Prostate gland (tissue), 2 donors: Measurements from ENCODE around the gene HADHA. TPM values are rescaled to one million over a fixed set of nuclear protein-coding genes. Genes with fewer than 3 reads are reported as not detected.

ENCODE experiments used
- DNase-seq: peaks from one replicate; pipeline ENCODE4 v3.0.0-alpha.2; 2019; ENCODE audit warnings: low spot score
- H3K27ac ChIP-seq, 2 donors: fragments of 200-600 bp; sonication (generic); 2 replicates each; pipeline ENCODE4 v1.5.1; 2017 to 2019
- H3K27me3 ChIP-seq: fragments of 200-600 bp; sonication (generic); replicated peaks from 2 replicates; pipeline ENCODE4 v1.5.1; 2019; ENCODE audit not compliant: insufficient read depth
- H3K36me3 ChIP-seq, 2 donors: fragments of 200-600 bp; sonication (generic); 1 replicate in 1 of 2; 2 replicates in 1 of 2; pipeline versions ENCODE4 v1.5.1 to v1.8.1; 2017 to 2019
- H3K4me1 ChIP-seq: fragments of 200-600 bp; sonication (generic); replicated peaks from 2 replicates; pipeline ENCODE4 v1.5.1; 2019
- H3K4me3 ChIP-seq, 2 donors: fragments of 200-600 bp; sonication (generic); 2 replicates each; pipeline ENCODE4 v1.5.1; 2017 to 2019
- H3K9me3 ChIP-seq: fragments of 200-600 bp; sonication (generic); 2 replicates; pipeline ENCODE4 v1.5.1; 2017
- POLR2A ChIP-seq: fragments of 450-650 bp; IDR thresholded peaks from one replicate; pipeline ENCODE4 v1.6.1; 2016; ENCODE audit warnings: antibody characterized with exemption, mild to moderate bottlenecking
- POLR2AphosphoS5 ChIP-seq: sonication (generic); formaldehyde crosslinking; IDR thresholded peaks from one replicate; pipeline ENCODE4 v1.6.1; 2017; ENCODE audit warnings: antibody characterized with exemption
- WGBS: methylation state at CpG from one replicate; pipeline ENCODE4 v1.1.5; 2018; 5-methylcytosine and 5-hydroxymethylcytosine counted together
- intact Hi-C: fragments of 100-400 bp; cut with DNase I; formaldehyde crosslinking; loops from one replicate; pipeline ENCODE4 v1.14.2; 2022
- total RNA-seq, 2 donors: library from RNA; depleted of rRNA; stranded (reverse); fragments of >200 nt; gene quantifications; one replicate each; pipeline ENCODE4 v1.1.0, GENCODE V29; 2016
- TF ChIP-seq, protein P1 (sequence below), 4 experiments: fragments of 200-600 bp in 2 of 4; fragments of 450-650 bp in 2 of 4; sonication (generic) in 2 of 4; IDR thresholded peaks; 1 replicate in 3 of 4; 2 replicates in 1 of 4; pipeline ENCODE4 v1.5.1; 2016 to 2019; ENCODE audit warnings: antibody characterized with exemption in 4 of 4, mild to moderate bottlenecking in 2 of 4, moderate library complexity in 2 of 4

Gene HADHA
- total RNA-seq, 2 donors from 2014 or later: 96.6 to 107 TPM

DNA sequence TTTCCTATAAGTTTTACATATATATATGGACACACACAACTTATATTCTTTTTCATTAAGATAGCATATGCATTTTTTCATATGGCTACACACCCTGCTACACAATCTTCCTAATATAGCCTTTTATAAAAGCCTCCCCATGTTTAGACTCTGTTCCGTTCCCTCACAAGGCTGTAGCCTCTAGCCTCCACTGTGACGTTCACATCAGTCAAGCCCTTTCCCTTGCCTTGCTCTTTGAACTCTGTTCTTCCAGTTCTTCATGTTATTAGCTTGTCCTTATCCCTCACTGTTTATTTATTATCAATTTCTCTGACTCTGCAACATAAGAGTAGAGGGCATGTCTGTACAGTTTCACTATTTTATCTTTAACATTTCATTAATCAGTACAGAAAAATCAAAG is 39.2 kb upstream of the HADHA start:
- H3K9me3 ChIP-seq: no peaks in the 10 kb centered on the region
- TF ChIP-seq POLR2AphosphoS5 (no peak), POLR2A (no peak)
- TF ChIP-seq, protein P1, sequence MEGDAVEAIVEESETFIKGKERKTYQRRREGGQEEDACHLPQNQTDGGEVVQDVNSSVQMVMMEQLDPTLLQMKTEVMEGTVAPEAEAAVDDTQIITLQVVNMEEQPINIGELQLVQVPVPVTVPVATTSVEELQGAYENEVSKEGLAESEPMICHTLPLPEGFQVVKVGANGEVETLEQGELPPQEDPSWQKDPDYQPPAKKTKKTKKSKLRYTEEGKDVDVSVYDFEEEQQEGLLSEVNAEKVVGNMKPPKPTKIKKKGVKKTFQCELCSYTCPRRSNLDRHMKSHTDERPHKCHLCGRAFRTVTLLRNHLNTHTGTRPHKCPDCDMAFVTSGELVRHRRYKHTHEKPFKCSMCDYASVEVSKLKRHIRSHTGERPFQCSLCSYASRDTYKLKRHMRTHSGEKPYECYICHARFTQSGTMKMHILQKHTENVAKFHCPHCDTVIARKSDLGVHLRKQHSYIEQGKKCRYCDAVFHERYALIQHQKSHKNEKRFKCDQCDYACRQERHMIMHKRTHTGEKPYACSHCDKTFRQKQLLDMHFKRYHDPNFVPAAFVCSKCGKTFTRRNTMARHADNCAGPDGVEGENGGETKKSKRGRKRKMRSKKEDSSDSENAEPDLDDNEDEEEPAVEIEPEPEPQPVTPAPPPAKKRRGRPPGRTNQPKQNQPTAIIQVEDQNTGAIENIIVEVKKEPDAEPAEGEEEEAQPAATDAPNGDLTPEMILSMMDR (IDR thresholded peaks at IDR 0.05): no peak
- no peaks in the 10 kb centered on the region for H3K4me1 ChIP-seq
- H3K27ac ChIP-seq: no peak overlapping the region
- no peaks in the 10 kb centered on the region for H3K27me3 ChIP-seq
- no peaks in the 10 kb centered on the region for H3K36me3 ChIP-seq
- H3K4me3 ChIP-seq: no peak overlapping the region
- intact Hi-C loops: no loop called here
- 88% methylated on average over 2 of the region's 2 CpGs for WGBS
- DNase-seq: no peak

- DNase-seq: no peak
- no peaks in the 10 kb centered on the region for H3K36me3 ChIP-seq
- intact Hi-C loops: no loop called here
Observed at GRCh38 chr2:26281226-26281625, 36.8 kb upstream of the HADHA start.

GRCh38 chr2:26279886-26280285 is 35.5 kb upstream of the HADHA start:
- Histone ChIP-seq H3K4me1 (no peaks in the 10 kb centered on the region), H3K36me3 (no peaks in the 10 kb centered on the region), H3K27ac (no peak overlapping the region), H3K27me3 (no peaks in the 10 kb centered on the region), H3K4me3 (no peak overlapping the region), H3K9me3 (no peaks in the 10 kb centered on the region)
- 93% methylated on average over 3 of the region's 3 CpGs for WGBS
- TF ChIP-seq, protein P1 (IDR thresholded peaks at IDR 0.05): no peak
- TF ChIP-seq POLR2AphosphoS5 (no peak), POLR2A (no peak)
- intact Hi-C loops: no loop called here
- DNase-seq: no peak

More at GRCh38 chr2:26281226-26281625, 36.8 kb upstream of the HADHA start:
- Histone ChIP-seq H3K27me3 (no peaks in the 10 kb centered on the region), H3K27ac (no peak overlapping the region), H3K4me3 (no peak overlapping the region), H3K9me3 (no peaks in the 10 kb centered on the region), H3K4me1 (no peaks in the 10 kb centered on the region)
- WGBS: 65% methylated on average over 2 of the region's 2 CpGs
- no peak for TF ChIP-seq POLR2AphosphoS5
- TF ChIP-seq POLR2A: no peak
- TF ChIP-seq, protein P1 (IDR thresholded peaks at IDR 0.05): no peak

DNA sequence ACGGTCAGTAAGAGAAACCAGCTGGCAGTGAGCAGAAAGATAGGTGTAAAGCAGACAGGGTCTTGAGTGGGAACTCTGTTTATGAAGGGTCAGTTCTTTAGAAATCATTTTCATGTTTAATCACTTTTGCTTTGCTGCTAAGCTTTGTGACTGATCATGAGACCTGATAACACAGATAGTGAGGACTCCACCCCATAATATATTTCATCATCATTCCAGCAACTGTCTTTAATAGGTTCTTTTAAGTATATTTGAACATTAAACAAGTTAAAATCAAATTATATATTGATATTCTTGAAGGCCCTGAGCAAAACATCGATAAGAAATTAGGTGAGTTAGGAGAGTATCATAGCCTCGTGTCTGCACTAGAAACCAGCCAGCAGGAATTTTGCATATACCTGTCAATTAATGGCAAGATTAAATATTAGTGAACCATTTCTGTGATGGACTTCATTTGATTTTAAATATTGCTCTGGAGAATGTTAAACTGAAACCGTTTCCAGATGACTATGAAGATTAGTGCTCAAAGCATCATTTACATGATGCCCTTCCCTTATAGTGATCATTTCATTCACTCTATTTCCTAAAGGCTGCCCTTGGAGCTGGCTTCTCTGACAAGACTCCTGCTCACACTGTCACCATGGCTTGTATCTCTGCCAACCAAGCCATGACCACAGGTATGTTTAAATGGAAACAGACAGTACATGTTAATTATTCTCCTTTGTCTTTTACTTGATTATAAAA is 32.2 kb upstream of the HADHA start:
- TF ChIP-seq POLR2A (no peak), POLR2AphosphoS5 (no peak)
- TF ChIP-seq, protein P1 (IDR thresholded peaks at IDR 0.05): no peak
- Histone ChIP-seq H3K27me3 (no peaks in the 10 kb centered on the region), H3K4me3 (no peak overlapping the region), H3K36me3 (no peaks in the 10 kb centered on the region), H3K27ac (no peak overlapping the region), H3K4me1 (peaks cover 6% of the 10 kb centered on the region), H3K9me3 (no peaks in the 10 kb centered on the region)
- WGBS: 74% methylated on average over 4 of the region's 4 CpGs
- no peak for DNase-seq
- intact Hi-C loops: no loop called here

DNA sequence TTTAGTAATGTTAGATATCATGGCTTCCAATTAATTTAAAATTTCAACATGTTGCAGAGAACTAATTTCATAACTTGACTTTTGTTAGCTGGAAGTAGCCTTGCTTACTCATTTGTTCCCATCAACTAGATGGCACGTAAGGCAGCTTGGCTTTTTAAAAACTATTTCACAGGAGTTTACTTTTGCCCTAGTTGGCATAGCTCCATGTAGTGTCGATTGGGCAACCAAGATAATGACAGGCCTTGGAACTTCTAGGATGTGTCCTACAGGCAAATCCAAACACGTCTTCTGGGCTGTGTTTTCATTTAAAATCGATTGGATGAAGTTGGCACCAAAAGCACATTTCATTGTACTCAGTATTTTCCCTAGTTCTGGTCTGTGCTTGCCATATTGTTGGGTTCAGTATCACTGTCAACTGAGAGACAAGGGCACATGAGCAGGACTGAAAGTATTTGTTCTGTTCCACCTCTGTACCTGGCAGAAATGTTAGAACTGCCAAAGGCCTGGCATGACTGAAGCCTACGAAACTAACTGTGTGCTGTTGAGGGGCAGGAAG is 29.7 kb upstream of the HADHA start:
- Histone ChIP-seq H3K4me3 (no peak overlapping the region), H3K4me1 (peaks cover 6% of the 10 kb centered on the region), H3K27me3 (no peaks in the 10 kb centered on the region), H3K27ac (peak overlapping the region; percentile 10 to 41), H3K9me3 (no peaks in the 10 kb centered on the region), H3K36me3 (no peaks in the 10 kb centered on the region)
- TF ChIP-seq, protein P1 (IDR thresholded peaks at IDR 0.05): no peak
- peak; percentile 93 for TF ChIP-seq POLR2AphosphoS5
- 23% methylated on average over 5 of the region's 5 CpGs for WGBS
- DNase-seq: peak; percentile 90
- intact Hi-C loops: no loop called here
